SK-N-SH (cell line): ENCODE data around the gene TSKS. TPM values are rescaled to one million over a fixed set of nuclear protein-coding genes. Genes with fewer than 3 reads are reported as not detected.

Experiments used
- CTCF ChIA-PET: fragments of 300-600, 350-600 bp; formaldehyde crosslinking; extraction: SDS; loops from one replicate; lab custom pipeline; 2021; lab: Yijun Ruan, JAX
- POLR2A ChIA-PET: fragments of 350-600 bp; sonication (Branson Sonifier 250); formaldehyde crosslinking; extraction: SDS; loops from one replicate; lab custom pipeline; 2020; ENCODE audit warnings: antibody characterized with exemption, inconsistent platforms; lab: Yijun Ruan, JAX
- DNase-seq: peaks from one replicate; pipeline ENCODE4 v3.0.0; 2012
- H2AFZ ChIP-seq: fragments of 200-600 bp; sonication (generic); 2 replicates; pipeline ENCODE4 v1.8.1; 2016; ENCODE audit warnings: antibody characterized with exemption, mild to moderate bottlenecking, low read depth
- H3F3A ChIP-seq: fragments of 200-600 bp; sonication (generic); replicated peaks from 2 replicates; pipeline ENCODE3; 2016; ENCODE audit warnings: antibody characterized with exemption, mild to moderate bottlenecking; ENCODE audit not compliant: insufficient read depth
- H3K27ac ChIP-seq, 2 experiments: fragments of 200-500 bp in 1 of 2; fragments of 200-600 bp in 1 of 2; sonication (Bioruptor generic) in 1 of 2; sonication (generic), shearing (Covaris generic) in 1 of 2; 2 replicates each; pipeline versions ENCODE4 v1.5.1 to v1.6.1; 2014 to 2016; ENCODE audit warnings: low read depth in 2 of 2, inconsistent platforms in 1 of 2, low read length in 1 of 2, mild to moderate bottlenecking in 1 of 2, mixed read lengths in 1 of 2
- H3K27me3 ChIP-seq: fragments of 200-600 bp; sonication (generic), shearing (Covaris generic); 2 replicates; pipeline ENCODE4 v1.6.1; 2016; ENCODE audit warnings: mixed run types; ENCODE audit not compliant: insufficient read depth
- H3K36me3 ChIP-seq, 2 experiments: fragments of 200-500 bp in 1 of 2; fragments of 200-600 bp in 1 of 2; sonication (Bioruptor generic) in 1 of 2; sonication (generic) in 1 of 2; replicated peaks in 1 of 2; 2 replicates each; pipeline versions ENCODE3 to v1.5.1; 2014 to 2016; ENCODE audit warnings: low read length in 1 of 2, mild to moderate bottlenecking in 1 of 2; ENCODE audit not compliant: insufficient read depth in 2 of 2, control insufficient read depth in 1 of 2
- H3K4me1 ChIP-seq, 2 experiments: fragments of 200-500 bp in 1 of 2; fragments of 200-600 bp in 1 of 2; sonication (Bioruptor generic) in 1 of 2; sonication (generic), shearing (Covaris generic) in 1 of 2; 2 replicates each; pipeline versions ENCODE4 v1.5.1 to v1.6.1; 2014 to 2016; ENCODE audit warnings: low read depth in 1 of 2, low read length in 1 of 2, mixed run types in 1 of 2; ENCODE audit not compliant: insufficient read depth in 2 of 2, control insufficient read depth in 1 of 2
- H3K4me2 ChIP-seq: fragments of 200-600 bp; sonication (generic), shearing (Covaris generic); 2 replicates; pipeline ENCODE4 v1.6.1; 2017; ENCODE audit warnings: mixed run types
- H3K4me3 ChIP-seq, 2 experiments: fragments of 200-500 bp in 1 of 2; fragments of 200-600 bp in 1 of 2; sonication (Bioruptor generic) in 1 of 2; sonication (generic), shearing (Covaris generic) in 1 of 2; 2 replicates each; pipeline versions ENCODE4 v1.5.1 to v1.8.1; 2014 to 2016; ENCODE audit warnings: low read depth in 2 of 2, inconsistent platforms in 1 of 2, low read length in 1 of 2, mild to moderate bottlenecking in 1 of 2, mixed read lengths in 1 of 2, moderate library complexity in 1 of 2
- H3K79me2 ChIP-seq: fragments of 200-600 bp; sonication (generic); 2 replicates; pipeline ENCODE4 v1.8.1; 2017; ENCODE audit warnings: mild to moderate bottlenecking; ENCODE audit not compliant: insufficient read depth
- H3K9ac ChIP-seq: fragments of 200-600 bp; sonication (generic); 2 replicates; pipeline ENCODE4 v1.6.1; 2017; ENCODE audit warnings: mixed run types
- H3K9me2 ChIP-seq: fragments of 200-600 bp; sonication (generic); 2 replicates; pipeline ENCODE4 v1.6.1; 2017; ENCODE audit warnings: mixed run types
- H3K9me3 ChIP-seq: fragments of 200-600 bp; sonication (generic); 2 replicates; pipeline ENCODE4 v1.6.1; 2017; ENCODE audit warnings: mixed run types, mild to moderate bottlenecking, moderate library complexity
- H4K20me1 ChIP-seq: fragments of 200-600 bp; sonication (generic); 2 replicates; pipeline ENCODE4 v1.6.1; 2017; ENCODE audit warnings: mild to moderate bottlenecking, mixed run types; ENCODE audit not compliant: insufficient read depth
- FOSL2 ChIP-seq: IDR thresholded peaks from 2 replicates; pipeline ENCODE4 v1.4.0; 2012; ENCODE audit warnings: low read depth, mild to moderate bottlenecking, moderate library complexity, borderline replicate concordance
- FOXJ3 ChIP-seq: sonication (generic); formaldehyde crosslinking; IDR thresholded peaks from 2 replicates; pipeline ENCODE4 v1.5.1; 2020; ENCODE audit warnings: mild to moderate bottlenecking, missing genetic modification reagents
- FOXM1 ChIP-seq: IDR thresholded peaks from 2 replicates; pipeline ENCODE4 v1.4.0; 2012; ENCODE audit warnings: low read depth, mild to moderate bottlenecking
- JUND ChIP-seq: IDR thresholded peaks from 2 replicates; pipeline ENCODE4 v1.4.0; 2012
- MEF2A ChIP-seq: IDR thresholded peaks from 2 replicates; pipeline ENCODE4 v1.4.0; 2012; ENCODE audit warnings: low read depth, borderline replicate concordance
- NFIC ChIP-seq: IDR thresholded peaks from 2 replicates; pipeline ENCODE4 v1.4.0; 2012; ENCODE audit warnings: borderline replicate concordance
- POLR2AphosphoS5 ChIP-seq: IDR thresholded peaks from 2 replicates; pipeline ENCODE4 v1.6.1; 2012; ENCODE audit warnings: low read depth, low read length
- RCOR1 ChIP-seq: fragments of 150-350 bp; IDR thresholded peaks from 2 replicates; pipeline ENCODE4 v1.6.1; 2017; ENCODE audit warnings: antibody characterized with exemption, low read length
- RXRA ChIP-seq: IDR thresholded peaks from 2 replicates; pipeline ENCODE4 v1.4.0; 2012; ENCODE audit warnings: low read depth, mild to moderate bottlenecking, borderline replicate concordance
- TAF1 ChIP-seq: IDR thresholded peaks from 2 replicates; pipeline ENCODE4 v1.6.1; 2012; ENCODE audit warnings: low read depth, mild to moderate bottlenecking, low read length, moderate library complexity, borderline replicate concordance
- WGBS: methylation state at CpG from one replicate; pipeline ENCODE4 v1.1.6; 2017; ENCODE audit warnings: low lambda C conversion rate; 5-methylcytosine and 5-hydroxymethylcytosine counted together
- polyA plus RNA-seq, 3 experiments: library from polyadenylated mRNA; depleted of rRNA; stranded (reverse); fragments of >200 nt; gene quantifications; 2 replicates each; pipeline ENCODE4 v1.2.3, GENCODE V29; 2012
- TF ChIP-seq, protein P1 (sequence below): IDR thresholded peaks from 2 replicates; pipeline ENCODE4; 2012
- TF ChIP-seq, protein P2 (sequence below): IDR thresholded peaks from 2 replicates; pipeline ENCODE4 v1.4.0; 2012; ENCODE audit warnings: low read depth
- TF ChIP-seq, protein P3 (sequence below): IDR thresholded peaks from 2 replicates; pipeline ENCODE4 v1.4.0; 2012; ENCODE audit warnings: low read depth, borderline replicate concordance

TSKS gene
- polyA plus RNA-seq, 1 of the 3 experiments (the other 2 are of a cell fraction): not detected

DNA sequence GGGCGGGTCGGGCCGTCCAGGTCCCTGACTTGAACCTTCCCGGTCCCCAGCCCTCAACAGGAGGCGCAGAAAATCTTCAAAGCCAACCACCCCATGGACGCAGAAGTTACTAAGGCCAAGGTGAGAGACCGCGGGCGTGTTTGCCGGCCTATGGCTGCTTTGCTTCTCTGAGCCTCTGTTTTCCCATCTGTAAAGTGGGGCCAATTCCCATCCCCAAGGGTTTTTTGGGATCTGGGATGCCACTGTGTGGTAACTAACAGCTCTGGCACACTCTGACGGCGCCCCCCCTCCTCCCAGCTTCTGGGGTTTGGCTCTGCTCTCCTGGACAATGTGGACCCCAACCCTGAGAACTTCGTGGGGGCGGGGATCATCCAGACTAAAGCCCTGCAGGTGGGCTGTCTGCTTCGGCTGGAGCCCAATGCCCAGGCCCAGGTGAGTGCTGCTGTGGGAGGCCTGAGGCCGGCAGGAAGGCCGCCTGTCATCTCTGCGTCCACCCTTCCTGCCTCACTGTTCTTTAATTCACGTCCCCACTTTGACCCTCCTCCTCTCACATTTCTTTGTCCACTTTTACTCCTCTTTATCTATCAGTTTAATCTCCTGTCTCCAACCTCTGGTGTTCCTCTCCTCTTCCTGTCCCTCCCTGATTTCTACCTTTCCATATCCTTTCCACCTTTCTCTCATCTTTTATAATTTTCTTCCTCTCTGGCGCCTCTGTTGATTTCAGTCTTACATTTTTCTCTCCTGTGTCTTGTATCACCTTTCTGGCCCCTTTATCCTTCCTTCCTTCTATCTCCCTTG is 42.9 kb upstream of the TSKS start:
- ChIA-PET CTCF (no interaction called here), POLR2A (interaction anchor here (1.0 kb wide), 1 partner anchor 8 kb away, joined by 3 read pairs; no protein-coding TSS in a partner anchor)
- Histone ChIP-seq H3K79me2 (no peaks in the 10 kb centered on the region), H3K4me3 (no peak overlapping the region), H3K27ac (no peak overlapping the region), H3K36me3 (peaks cover 8 to 23% of the 10 kb centered on the region in 2 experiments), H3K9me2 (no peaks in the 10 kb centered on the region), H4K20me1 (peaks cover 4% of the 10 kb centered on the region; the same call in 1 of the 2 replicates), H3K9me3 (no peaks in the 10 kb centered on the region), H3K27me3 (no peaks in the 10 kb centered on the region), H3K4me2 (no peak overlapping the region), H3K9ac (no peak overlapping the region), H3F3A (peaks cover 20% of the 10 kb centered on the region), H2AFZ (no peak overlapping the region), H3K4me1 (peaks cover 7 to 28% of the 10 kb centered on the region in 2 experiments; a peak in 3 of 4 replicates)
- DNase-seq: no peak
- TF ChIP-seq JUND (no peak), NFIC (no peak), FOXJ3 (CRISPR knock-in tag) (no peak), RXRA (no peak)
- TF ChIP-seq, protein P1, sequence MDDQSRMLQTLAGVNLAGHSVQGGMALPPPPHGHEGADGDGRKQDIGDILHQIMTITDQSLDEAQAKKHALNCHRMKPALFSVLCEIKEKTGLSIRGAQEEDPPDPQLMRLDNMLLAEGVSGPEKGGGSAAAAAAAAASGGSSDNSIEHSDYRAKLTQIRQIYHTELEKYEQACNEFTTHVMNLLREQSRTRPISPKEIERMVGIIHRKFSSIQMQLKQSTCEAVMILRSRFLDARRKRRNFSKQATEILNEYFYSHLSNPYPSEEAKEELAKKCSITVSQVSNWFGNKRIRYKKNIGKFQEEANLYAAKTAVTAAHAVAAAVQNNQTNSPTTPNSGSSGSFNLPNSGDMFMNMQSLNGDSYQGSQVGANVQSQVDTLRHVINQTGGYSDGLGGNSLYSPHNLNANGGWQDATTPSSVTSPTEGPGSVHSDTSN: no peak
- TF ChIP-seq, protein P2, sequence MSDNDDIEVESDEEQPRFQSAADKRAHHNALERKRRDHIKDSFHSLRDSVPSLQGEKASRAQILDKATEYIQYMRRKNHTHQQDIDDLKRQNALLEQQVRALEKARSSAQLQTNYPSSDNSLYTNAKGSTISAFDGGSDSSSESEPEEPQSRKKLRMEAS: no peak
- WGBS: 93% methylated on average over 18 of the region's 20 CpGs

DNA sequence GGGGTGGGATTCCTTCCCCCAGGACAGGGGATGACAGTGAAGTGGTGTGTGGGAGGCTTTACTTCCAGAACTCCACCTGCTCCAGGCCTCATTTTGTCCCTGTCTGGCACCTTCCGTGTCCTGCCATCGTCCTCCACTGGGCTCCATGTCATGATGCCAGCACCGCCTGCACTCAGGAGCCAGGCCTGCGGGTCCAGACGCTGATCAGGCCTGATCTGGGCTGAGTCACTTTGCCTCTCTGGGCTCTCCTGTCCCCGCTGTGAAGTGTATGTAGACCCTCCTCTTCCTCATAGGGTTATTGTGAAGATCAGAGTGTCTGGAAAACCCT is 40.4 kb upstream of the TSKS start:
- 95% methylated on average over 4 of the region's 6 CpGs for WGBS
- Histone ChIP-seq H3K9me3 (no peaks in the 10 kb centered on the region), H3F3A (peaks cover 16% of the 10 kb centered on the region), H3K9me2 (no peaks in the 10 kb centered on the region), H3K4me2 (no peak overlapping the region), H2AFZ (no peak overlapping the region), H3K4me1 (peaks cover 0 to 17% of the 10 kb centered on the region in 2 experiments; a peak in 1 of 4 replicates), H3K79me2 (no peaks in the 10 kb centered on the region), H3K9ac (no peak overlapping the region), H3K4me3 (no peak overlapping the region), H3K27me3 (no peaks in the 10 kb centered on the region), H3K27ac (peak overlapping the region in 1 of 2 experiments; percentile 7; a peak in 1 of 4 replicates), H4K20me1 (peaks cover 3% of the 10 kb centered on the region; the same call in 1 of the 2 replicates), H3K36me3 (peaks cover 15 to 31% of the 10 kb centered on the region in 2 experiments)
- CTCF ChIA-PET: no interaction called here
- POLR2A ChIA-PET: no interaction called here
- no peak for TF ChIP-seq POLR2AphosphoS5
- TF ChIP-seq RCOR1: no peak
- TF ChIP-seq FOSL2: no peak
- TF ChIP-seq, protein P2: no peak
- TF ChIP-seq FOXM1: no peak
- TF ChIP-seq, protein P3, sequence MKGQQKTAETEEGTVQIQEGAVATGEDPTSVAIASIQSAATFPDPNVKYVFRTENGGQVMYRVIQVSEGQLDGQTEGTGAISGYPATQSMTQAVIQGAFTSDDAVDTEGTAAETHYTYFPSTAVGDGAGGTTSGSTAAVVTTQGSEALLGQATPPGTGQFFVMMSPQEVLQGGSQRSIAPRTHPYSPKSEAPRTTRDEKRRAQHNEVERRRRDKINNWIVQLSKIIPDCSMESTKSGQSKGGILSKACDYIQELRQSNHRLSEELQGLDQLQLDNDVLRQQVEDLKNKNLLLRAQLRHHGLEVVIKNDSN: no peak
- no peak for TF ChIP-seq MEF2A
- TF ChIP-seq TAF1: no peak
- DNase-seq: no peak
